Measurements from ENCODE around the gene BOC. TPM values are rescaled to one million over a fixed set of nuclear protein-coding genes. Genes with fewer than 3 reads are reported as not detected.

BOC gene
- total and polyA plus RNA-seq, 8 donors: 5.2 to 51.3 (median 23.7) TPM

GRCh38 chr3:113312416-113312815 lies 101.1 kb downstream of the BOC start:
- no peak for TF ChIP-seq POLR2A (IDR thresholded peaks at IDR 0.05)
- TF ChIP-seq POLR2AphosphoS5 (IDR thresholded peaks at IDR 0.05): no peak
- TF ChIP-seq EP300 (IDR thresholded peaks at IDR 0.05): no peak
- DNase-seq: no peak
- peaks cover 0 to 17% (median 6%) of the 10 kb centered on the region in 4 donors for H3K9me3 ChIP-seq
- no peak overlapping the region for H3K27ac ChIP-seq
- H3K36me3 ChIP-seq: peaks cover 0 to 60% (median 37%) of the 10 kb centered on the region in 4 donors
- no peak overlapping the region for H3K4me3 ChIP-seq
- 91 to 93% (median 92%) methylated on average over 3 of the region's 3 CpGs for WGBS, 5 donors
- no peaks in the 10 kb centered on the region for H3K27me3 ChIP-seq
- no peaks in the 10 kb centered on the region for H3K4me1 ChIP-seq
- intact Hi-C loops (cut with DNase I; ENCODE audit: low total_unique reads): no loop called here

- Histone ChIP-seq H3K36me3 (peaks cover 0 to 57% (median 36%) of the 10 kb centered on the region in 4 donors), H3K27me3 (no peaks in the 10 kb centered on the region), H3K4me1 (no peaks in the 10 kb centered on the region), H3K4me3 (no peak overlapping the region), H3K9me3 (peaks cover 0 to 17% (median 6%) of the 10 kb centered on the region in 4 donors), H3K27ac (no peak overlapping the region)
- intact Hi-C loops (cut with DNase I; ENCODE audit: low total_unique reads): no loop called here
- TF ChIP-seq POLR2AphosphoS5 (IDR thresholded peaks at IDR 0.05) (no peak), CTCF (IDR thresholded peaks at IDR 0.05) (no peak)
- no peak for DNase-seq
- 96 to 98% (median 97%) methylated on average over 2 of the region's 2 CpGs for WGBS, 5 donors
These were observed 103.6 kb downstream of the BOC start for GRCh38 chr3:113314923-113315322.

- Histone ChIP-seq H3K27me3 (no peaks in the 10 kb centered on the region), H3K4me1 (no peaks in the 10 kb centered on the region), H3K9me3 (peaks cover 0 to 3% (median 0%) of the 10 kb centered on the region in 4 donors), H3K4me3 (no peak overlapping the region), H3K36me3 (peaks cover 0 to 28% (median 25%) of the 10 kb centered on the region in 4 donors), H3K27ac (no peak overlapping the region)
- DNase-seq: peak in 1 of 2 donors; percentile 42
- intact Hi-C loops (cut with DNase I; ENCODE audit: low total_unique reads): no loop called here
- TF ChIP-seq EP300 (IDR thresholded peaks at IDR 0.05) (no peak), POLR2A (IDR thresholded peaks at IDR 0.05) (no peak), POLR2AphosphoS5 (IDR thresholded peaks at IDR 0.05) (no peak), CTCF (IDR thresholded peaks at IDR 0.05) (no peak)
- WGBS, 5 donors: 47 to 73% (median 62%) methylated on average over 2 of the region's 2 CpGs
These were observed 118.4 kb downstream of the BOC start for GRCh38 chr3:113329757-113330156.

GRCh38 chr3:113330742-113331141 lies 119.4 kb downstream of the BOC start:
- no peak overlapping the region for H3K27ac ChIP-seq
- no peak for TF ChIP-seq EP300 (IDR thresholded peaks at IDR 0.05)
- TF ChIP-seq POLR2A (IDR thresholded peaks at IDR 0.05): no peak
- no peak for TF ChIP-seq POLR2AphosphoS5 (IDR thresholded peaks at IDR 0.05)
- no peak for TF ChIP-seq CTCF (IDR thresholded peaks at IDR 0.05)
- DNase-seq: no peak
- WGBS, 5 donors: 87 to 100% (median 88%) methylated on average over 2 of the region's 2 CpGs
- H3K4me1 ChIP-seq: no peaks in the 10 kb centered on the region
- peaks cover 0 to 22% (median 18%) of the 10 kb centered on the region in 4 donors for H3K36me3 ChIP-seq
- H3K4me3 ChIP-seq: no peak overlapping the region
- intact Hi-C loops (cut with DNase I; ENCODE audit: low total_unique reads): no loop called here
- H3K27me3 ChIP-seq: no peaks in the 10 kb centered on the region
- no peaks in the 10 kb centered on the region for H3K9me3 ChIP-seq

- TF ChIP-seq CTCF (IDR thresholded peaks at IDR 0.05): no peak
- no peak for TF ChIP-seq EP300 (IDR thresholded peaks at IDR 0.05)
- no peak for DNase-seq
- H3K4me3 ChIP-seq: no peak overlapping the region
- no peaks in the 10 kb centered on the region for H3K27me3 ChIP-seq
- no peaks in the 10 kb centered on the region for H3K9me3 ChIP-seq
- intact Hi-C loops (cut with DNase I; ENCODE audit: low total_unique reads): no loop called here
- peaks cover 0 to 17% (median 14%) of the 10 kb centered on the region in 4 donors for H3K36me3 ChIP-seq
- H3K27ac ChIP-seq: no peak overlapping the region
- no peaks in the 10 kb centered on the region for H3K4me1 ChIP-seq
These were observed 119.8 kb downstream of the BOC start for GRCh38 chr3:113331187-113331586.

Other genes starting within 250 kb of the BOC start
- gene CD200R1, start 236.5 kb upstream of the BOC start, total RNA-seq: 10 to 100 TPM in 1 of 5 donors, 1 to 10 TPM in 2, not detected in 2; 3.7 to 19.3 (median 5.7) TPM
- gene CD200R1, start 236.5 kb upstream of the BOC start, polyA plus RNA-seq: under 1 TPM; 0.25 to 0.76 (median 0.73) TPM
- 10 to 100 TPM in 3 of 5 donors, 1 to 10 TPM in 1, not detected in 1; 8.7 to 19.8 (median 11.9) TPM for gene GTPBP8, start 220.6 kb upstream of the BOC start, total RNA-seq
- 10 to 100 TPM in 2 of 3 donors, 1 to 10 TPM in 1; 7.5 to 16.0 (median 13.0) TPM for gene GTPBP8, start 220.6 kb upstream of the BOC start, polyA plus RNA-seq
- 10 to 100 TPM in 4 of 5 donors, 1 to 10 TPM in 1; 6.2 to 33.6 (median 21.7) TPM for gene CFAP44, start 229.9 kb downstream of the BOC start, total RNA-seq
- gene CFAP44, start 229.9 kb downstream of the BOC start, polyA plus RNA-seq: 1 to 10 TPM; 1.4 to 8.4 (median 1.5) TPM